ENCODE measurements around the gene ITGA8.

ITGA8 gene

DNA sequence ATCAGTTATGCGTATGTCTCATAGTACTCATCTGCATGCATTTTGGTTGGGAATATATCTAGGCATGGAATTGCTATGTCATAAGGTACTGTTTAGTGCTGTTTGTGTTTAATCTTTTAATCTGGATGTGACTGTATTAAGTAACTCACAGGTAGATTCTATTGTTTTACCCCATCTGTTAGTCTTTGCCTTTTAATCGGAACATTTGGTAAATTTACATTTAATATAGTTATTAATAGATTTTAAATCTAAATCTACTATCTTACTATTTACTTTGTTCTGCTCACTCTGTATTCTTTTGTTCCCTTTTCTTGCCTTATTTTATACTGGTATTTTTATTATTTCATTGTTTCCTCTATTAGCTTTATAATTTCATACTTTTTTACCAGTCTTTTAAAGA lies 10.6 kb upstream of the ITGA8 start:
- DNase-seq: no peak

DNA sequence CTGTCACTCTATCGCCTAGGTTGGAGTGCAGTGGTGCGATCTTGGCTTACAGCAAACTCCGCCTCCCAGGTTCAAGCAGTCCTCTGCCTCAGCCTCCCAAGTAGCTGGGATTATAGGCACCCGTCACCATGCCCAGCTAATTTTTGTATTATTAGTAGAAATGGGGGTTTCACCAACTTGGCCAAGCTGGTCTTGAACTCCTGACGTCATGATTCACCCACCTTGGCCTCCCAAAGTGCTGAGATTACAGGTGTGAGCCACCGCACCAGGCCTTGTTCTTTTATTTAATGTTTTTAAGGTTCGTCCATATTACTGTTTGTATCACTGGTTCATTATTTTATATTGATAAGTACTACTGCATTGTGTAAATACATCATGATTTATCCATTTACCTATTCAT lies 10.2 kb upstream of the ITGA8 start:
- DNase-seq: no peak

DNA sequence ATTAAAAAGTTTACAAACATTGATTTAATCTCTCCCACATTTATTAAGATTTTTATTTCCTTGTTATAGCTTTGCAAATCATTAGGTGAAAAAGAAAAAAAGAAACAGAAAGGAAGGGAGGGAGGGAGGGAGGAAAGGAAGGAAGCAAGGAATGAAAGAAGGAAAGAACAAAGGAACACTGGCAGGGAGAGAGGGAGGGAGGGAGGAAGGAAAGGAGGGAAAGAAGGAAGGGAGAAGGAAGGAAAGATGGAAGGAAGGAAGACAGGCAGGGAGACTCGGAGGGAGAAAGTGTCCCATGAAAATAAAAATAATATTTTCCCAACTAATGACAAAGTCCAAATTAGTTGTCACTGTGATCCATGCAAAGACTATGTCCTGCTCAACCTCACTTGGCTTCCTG lies 6.3 kb upstream of the ITGA8 start:
- no peak for DNase-seq

DNA sequence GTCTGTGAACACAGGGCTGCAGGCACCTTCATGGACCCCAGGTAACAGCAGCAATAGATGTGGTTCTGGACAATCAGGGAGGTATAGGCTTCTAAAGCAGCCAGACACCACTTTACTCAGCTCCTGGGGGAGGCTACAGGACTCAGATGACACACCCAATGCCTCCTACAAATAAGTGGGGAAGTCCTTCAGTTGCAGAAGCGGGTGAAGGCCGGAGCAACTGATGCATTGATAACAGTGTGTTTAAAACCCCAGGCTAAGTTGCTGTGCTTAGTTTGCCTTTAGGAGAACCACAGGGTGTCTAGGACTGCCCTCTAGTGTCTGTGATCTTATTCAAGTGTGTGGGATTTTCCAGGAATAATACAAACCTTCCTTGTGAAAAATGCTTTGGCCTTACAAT lies 5.9 kb upstream of the ITGA8 start:
- DNase-seq: peak; percentile 38

DNA sequence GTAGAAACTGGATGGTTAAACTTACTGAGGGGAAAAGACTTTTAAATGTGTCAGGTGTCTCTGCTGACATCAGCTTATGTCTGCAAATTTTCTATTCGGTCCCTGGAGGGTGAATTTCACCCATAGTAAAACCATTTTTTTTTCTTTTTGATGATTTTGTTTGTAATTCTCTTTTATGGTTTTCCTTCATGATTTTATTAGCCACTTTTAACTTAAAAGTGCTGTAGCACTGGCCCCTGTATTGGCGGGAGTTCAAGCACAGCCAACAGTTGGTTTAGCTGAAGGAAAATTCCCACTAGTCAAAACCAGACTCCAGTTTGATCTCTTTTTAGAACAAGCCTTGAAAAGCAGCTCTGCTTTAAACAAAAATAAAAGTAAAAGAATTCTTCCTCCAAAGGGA lies 5.0 kb upstream of the ITGA8 start:
- DNase-seq: no peak

DNA sequence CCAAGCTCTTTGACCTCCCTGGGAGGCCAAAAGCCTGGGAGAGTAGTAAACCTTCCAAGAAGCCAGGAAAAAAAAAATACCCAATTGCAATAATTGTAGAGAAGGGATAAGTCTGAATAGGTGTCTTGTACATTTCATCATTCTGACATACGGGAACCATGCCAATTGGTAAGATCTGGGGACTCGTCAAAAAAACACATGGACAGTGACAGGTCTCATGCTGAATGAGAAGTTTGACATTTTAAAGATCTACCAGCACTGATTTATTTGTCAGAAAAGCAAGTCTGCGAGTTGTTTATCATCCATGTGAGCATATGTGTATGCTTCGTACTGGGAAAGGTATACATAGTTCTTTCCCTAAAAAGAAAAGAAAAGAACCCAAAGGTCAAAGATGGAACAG lies 4.1 kb upstream of the ITGA8 start:
- no peak for DNase-seq

DNA sequence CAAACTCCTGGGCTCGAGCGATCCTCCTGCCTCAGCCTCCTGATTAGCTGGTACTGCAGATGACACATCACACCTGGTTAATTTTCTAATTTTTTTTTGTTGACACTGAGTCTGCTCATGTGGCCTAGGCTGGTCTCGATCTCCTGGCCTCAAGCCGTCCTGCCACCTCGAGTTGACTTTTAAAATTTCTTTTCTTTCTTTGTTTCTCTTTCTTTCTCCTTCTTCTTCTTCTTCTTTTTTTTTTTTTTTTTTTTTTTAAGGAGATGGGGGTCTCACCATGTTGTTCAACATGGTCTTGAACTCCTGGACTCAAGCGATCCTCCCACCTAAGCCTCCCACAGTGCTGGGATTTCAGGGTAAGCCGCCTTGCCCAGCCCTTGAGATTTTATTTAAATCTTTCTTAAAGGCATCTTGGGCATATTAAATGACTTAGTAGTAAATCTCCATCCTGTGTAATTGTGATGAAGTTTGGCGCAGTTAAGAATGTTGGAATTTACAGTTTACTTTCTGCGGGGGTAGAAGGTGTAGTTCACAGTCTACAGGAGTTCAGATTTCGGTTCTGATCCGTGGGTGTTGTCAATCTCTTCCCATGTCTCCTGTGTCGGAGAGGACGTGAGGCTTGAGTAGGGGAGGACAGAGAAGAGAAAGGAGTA lies 1.0 kb upstream of the ITGA8 start:
- DNase-seq: no peak

DNA sequence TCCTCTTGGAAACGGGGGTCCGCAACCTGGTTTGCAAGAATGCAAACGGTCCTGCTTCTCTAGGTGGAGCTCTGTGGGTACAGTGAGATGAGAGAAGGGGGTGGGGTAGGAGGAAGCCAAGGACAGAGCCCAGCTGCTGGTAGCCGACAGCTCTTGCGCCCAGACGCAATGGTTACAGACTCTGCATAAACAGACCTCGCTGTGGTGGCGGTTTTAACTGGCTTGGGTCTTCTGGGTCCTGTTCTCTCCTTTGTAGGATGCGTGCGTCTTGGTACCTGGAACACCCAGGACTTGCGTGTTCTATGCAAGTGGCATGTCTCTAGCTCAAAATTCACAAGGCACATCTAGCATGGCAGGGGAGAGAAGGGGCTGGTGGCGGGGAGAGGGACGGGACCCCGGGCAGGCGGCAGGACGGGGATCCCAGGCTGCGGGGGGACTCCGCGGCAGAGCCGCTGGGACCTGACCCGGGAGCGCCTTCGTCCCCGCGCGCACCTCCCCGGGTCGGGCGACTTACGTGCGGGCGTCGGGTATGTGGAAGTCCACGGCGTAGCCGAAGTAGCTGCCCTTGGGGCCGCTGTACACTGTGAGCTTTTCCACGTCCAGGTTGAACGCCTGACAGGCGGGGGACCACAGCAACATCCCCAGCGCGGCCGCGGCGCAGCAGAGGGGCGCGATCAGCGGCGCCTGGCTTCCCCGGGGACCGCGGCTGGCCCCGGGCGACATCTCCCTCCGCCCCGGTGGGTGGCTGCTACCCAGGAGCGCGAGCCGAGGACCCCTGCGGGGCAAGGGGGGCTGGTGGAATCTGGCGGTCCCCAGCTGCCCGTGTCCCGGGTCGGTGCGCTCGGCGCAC lies 448 bp downstream of the ITGA8 start:
- DNase-seq: peak; percentile 41

DNA sequence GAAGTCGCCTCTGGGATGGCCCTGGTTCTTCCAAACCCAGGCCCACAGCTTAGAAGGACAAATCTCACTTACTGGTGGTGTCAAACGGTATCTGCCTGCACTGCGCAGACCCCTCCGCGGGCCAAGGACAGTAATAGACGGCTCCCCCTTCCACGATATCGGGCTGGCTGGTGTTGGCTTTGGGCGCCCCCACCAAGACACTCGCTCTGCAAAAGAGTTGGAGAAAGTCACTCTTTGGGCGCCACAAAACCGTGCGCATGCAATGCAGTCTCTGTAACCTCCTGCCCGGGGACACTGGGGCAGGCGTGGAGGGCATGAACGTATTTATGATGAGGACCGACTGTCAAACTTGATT lies 1.1 kb downstream of the ITGA8 start:
- no peak for DNase-seq

DNA sequence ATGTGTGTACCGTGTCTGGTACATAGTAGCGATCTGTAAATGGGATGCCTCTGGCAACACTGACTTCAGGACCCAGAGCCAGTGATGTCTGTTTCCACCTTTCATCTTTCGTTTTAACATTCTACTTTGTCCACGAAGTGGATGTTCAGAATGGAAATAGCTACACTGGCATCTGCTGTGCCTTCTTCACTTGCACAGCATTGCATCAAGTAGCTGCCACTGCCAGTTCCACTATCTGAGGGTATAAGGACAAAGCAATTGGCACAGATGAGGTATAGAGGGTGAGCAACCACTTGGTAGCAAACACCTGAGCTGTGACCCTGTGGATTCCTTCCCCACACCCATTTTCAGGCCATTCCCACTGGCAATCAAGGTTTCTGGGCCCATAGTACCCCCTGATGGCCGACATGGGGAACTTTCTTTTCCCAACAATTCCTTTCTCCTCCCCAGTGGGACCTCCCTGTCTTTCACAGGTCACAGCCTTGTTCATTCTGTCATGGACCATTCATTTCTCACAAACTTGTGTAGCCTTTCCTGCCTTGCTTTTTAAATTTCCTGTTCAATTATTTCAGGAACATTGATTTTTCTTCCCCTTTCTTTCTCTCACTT lies 4.0 kb downstream of the ITGA8 start:
- no peak for DNase-seq

DNA sequence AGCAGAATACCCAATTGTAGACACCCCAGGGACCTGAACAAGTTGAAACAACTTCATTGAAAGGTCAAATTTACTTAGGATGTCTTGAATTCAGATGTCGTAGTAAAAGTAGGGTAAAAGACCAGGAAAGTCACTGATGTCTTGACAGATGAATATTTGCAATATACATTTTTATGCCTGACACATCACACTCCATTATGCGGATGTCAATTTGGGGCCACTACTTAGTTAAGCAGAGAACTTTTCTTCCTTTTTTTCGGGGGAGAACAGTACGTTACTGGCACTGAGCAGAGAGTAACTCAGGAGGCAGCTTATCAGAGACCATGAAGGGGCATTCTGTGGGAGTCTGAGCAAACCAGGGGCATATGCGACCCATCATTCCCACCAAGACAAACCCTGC lies 4.9 kb downstream of the ITGA8 start:
- DNase-seq: no peak

DNA sequence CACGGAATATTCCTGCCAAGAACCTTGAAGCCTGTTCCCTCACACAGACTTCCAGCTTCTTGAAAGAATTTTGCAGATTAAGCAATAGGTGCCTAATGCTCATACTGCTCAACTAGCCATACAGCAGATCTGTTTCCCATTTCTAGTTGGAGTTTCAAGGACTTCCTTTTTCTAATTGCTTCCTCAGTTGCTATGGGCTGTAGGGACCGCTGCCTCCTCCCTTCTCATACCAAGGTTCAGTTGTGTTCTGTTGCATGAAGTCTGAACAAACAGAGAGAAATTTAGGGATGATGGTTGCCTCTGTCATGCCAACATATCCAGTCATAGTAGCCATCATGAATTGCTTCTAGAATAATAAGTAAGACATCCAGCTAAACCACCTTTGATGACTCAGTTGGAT lies 6.8 kb downstream of the ITGA8 start:
- DNase-seq: no peak

DNA sequence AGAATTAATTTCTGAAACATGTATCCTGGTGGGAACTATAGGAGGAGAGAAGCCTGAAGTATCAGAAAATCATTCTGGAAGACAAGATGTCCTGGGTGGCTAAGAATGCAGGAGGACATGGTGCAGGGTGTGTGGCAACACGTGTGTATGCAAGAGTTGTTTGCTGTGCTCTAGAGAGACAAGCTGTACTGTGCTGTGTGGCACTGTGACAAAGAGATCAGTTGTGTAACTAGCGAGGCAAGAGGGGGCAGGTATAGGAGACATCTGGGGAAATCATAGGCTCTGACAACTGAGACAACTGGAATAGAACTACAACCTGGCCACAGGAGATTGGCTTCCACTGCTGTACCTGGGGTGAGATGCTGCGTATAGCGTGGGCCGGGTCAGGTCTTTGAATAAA lies 9.3 kb downstream of the ITGA8 start:
- no peak for DNase-seq

DNA sequence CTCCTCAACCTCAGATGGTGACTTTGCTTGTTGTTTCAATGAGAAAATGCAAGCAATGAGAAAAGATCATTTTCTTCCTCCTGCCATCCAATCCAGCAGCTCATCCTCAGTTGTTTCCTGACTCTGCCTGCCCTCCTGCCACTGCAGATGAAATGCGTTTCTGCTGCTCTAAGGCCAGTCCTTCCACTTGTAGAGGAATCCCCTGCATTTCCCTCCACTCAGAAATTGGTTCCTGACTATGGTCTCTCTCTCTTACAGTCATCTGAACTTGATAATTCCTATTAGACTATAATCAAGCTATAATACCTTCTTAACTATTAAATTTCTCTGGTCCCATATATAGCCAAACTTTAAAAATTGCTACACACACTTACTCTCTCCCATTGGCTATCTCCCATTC lies 14.4 kb downstream of the ITGA8 start:
- DNase-seq: no peak

DNA sequence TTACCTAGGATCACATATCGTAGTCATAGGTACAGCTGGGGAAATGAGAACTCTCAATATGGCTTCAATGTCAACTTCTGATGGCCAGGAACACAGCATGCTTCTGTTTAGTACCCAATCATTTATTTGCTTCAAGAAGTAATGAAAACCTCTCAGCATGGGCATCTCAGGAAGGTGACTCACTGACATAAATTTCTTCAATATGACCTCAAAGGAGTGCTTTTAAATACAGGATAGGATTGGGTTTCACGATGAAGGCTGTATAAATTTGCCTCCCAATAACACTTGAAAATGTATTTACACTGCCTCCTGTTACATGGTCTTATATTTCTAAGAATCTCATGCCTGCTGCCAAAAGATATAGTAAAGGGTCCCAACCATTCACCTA lies 15.1 kb downstream of the ITGA8 start:
- DNase-seq: no peak

DNA sequence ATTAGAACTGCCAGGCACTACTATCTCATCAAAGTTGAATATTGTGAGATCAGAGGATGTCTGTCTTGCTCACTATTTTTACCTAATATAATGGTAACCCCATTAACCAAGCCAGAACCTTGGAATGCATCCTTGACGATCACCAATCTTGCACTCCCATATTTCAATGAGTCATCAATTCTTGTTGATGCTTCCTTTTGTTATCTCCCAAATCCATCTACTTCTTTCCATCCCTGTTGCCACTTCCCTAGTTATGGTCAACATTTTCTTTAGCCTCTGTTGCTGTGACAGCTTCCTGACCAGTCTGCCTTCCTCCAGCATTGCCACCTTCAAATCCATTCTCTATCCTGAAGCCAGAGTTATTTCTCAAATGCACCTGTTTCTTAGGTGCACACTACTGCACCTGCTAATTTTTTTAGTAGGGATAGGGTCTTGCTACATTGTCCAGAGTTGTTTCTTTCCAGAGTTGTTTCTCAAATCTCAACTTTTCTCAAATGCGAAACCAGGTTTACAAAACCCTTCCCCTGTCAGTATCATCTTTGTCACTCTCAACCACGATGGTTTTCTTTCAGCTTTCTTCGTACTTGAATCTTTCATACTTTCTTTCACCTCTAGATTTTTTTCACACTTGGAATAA lies 15.7 kb downstream of the ITGA8 start:
- no peak for DNase-seq

DNA sequence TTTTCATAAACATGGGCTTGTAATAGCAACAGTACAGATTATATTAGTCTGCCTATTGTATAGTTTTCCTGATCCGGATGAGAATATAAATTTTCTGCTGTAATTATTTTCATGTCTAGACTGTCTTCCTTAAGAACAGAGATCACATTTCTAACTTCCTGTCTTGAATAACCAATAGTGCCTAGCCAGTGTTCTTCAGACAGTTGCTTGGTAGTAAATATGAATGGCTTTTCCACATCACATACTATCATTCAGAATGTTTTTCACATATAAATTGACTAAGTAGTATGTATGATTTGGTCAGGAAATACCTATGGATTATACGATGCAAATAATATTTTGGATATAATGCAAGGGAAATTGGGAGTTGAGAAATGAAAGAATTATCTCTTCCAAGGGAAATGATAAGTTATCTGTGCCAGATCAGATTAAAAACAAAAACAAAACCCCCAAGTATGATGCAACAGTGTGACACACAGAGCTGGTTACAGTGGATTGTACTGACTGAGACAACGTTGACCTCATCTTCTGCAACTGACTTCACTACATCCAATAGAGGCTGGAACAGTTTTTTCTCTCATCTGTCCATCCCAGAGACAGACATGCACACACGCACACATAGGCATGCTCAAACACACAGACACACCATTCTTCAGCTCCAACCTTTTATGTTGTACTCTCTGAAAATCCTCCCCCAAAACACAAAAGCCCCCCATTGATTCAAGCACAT lies 16.4 kb downstream of the ITGA8 start:
- no peak for DNase-seq

DNA sequence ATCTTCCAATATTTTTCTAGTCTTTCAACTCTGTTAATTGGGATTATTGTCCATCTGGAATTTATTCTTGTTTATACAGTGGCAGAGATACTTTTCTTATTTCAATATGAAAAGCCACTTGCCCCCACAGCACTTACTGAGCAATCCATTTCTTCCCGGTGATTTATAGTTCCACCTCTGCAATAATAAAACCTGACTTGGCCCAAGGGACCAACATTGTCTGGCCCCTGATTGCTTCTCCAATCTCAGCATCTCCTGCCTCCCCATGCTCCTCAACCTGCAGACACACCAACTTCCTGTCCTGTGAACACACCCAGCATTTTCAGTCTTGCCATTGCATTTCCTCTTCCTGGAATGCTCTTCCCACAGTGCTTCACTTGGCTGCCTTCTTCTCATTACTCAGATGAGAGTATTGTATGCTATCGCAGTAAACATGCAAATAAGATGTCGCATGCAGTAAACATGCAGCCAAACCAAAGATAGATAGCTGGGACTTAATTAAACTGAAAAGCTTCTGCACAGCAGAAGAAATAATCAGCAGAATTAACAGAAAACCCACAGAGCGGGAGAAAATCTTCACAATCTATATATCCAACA lies 19.5 kb downstream of the ITGA8 start:
- no peak for DNase-seq

DNA sequence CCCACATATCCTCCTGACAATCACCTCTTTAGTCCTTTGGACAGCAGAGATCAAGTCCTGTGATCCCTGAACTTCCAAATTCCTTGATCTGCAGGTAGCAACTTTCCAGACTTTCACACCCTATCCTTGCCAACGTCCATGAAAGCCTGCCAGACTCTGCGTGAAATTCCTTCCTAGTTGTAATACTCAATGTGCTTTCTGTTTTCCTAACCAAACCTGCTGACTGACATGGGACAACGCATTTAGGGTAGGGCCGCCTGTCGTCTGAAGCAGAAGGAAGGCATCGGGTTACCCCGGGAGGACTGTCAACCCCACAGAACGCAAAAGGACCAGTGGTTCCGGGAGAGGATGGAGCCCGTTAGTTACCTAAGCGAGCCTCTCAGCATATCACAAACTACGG lies 23.9 kb downstream of the ITGA8 start:
- no peak for DNase-seq

DNA sequence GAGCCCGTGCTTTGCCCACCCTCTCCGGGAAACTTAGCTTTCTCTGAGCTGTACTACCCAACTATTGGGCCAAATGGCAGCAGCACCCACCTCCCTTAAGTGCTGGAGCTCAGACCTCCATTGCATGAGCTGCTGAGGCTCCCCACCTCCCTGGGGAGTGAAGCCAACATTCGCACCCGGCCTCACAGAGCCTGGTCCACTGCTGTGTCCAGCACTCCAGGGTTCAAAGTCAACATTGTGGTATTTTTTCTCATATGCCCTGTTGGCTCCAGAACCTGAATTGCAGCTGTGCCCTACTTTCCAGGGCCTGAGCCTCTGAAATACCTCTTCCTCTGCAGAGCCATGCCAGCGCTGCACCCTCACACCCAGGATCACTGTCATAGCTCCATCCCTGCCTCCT lies 29.7 kb downstream of the ITGA8 start:
- no peak for DNase-seq

DNA sequence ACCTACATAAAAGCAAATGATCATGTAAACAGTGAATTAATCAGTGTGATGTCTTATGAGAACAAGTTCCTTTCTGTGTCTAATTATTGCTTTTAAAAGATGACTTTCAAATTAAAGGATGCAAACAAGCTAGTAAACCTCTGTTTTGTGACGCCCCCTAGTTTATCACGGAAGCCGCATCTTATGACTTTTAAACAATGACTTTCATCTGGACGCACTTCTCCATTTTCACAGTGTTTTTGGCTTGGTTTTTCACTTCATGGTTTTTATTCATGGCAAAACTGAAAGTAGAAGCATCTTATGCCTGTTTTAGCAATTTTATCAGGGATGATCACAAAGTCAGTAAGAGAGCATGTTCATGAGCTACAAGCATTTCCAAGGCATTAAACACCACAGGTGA lies 35.0 kb downstream of the ITGA8 start:
- peak; percentile 22 for DNase-seq

DNA sequence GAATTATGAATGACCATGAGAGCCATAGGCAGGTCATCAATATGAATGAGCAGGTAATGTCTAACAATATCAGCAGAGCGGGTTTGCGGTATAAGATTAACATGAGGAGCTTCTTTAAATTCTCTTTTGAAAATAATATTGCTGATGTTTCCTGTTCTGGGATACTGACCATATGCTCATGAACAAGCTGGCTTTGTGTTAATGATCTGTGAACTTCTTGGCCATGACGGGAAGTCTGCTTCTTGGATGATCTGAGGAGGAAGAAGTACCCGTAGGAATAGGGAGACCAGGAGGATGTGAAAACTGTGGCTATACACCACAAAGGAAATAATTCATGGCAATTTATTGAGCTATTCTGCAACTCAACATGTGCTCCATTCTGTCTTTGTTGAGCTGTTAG lies 38.6 kb downstream of the ITGA8 start:
- no peak for DNase-seq

DNA sequence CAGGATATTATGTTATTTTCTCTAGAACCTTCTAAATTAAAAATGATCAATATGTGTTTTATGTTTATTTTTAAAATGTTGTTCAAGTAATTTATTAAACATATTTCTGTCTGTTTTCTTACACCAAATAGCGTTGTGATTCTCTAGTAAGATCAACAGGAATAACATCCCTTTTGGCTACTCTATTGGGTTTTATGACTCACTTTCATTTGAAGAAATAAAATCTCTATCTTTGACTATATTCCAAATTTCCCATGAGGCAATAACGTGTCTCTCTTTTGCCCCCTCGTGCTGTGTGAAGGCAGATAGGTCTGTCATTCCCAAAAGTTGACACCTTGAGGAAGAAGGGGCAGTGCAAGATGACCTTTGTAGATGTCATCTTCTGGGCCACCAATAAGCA lies 40.9 kb downstream of the ITGA8 start:
- DNase-seq: no peak

Data from RPMI8226 (cell line).